Right lobe of liver (tissue), 6 donors: Measurements from ENCODE around the gene P4HA2. TPM values are rescaled to one million over a fixed set of nuclear protein-coding genes. Genes with fewer than 3 reads are reported as not detected.

Experiments
- ATAC-seq, 4 donors: fragments of 200-7000 bp; cut with Tn5 transposase; one replicate each; pipeline ENCODE4 v1.9.1; 2020; ENCODE audit warnings: mild to moderate bottlenecking in 4 of 4, moderate library complexity in 4 of 4
- DNase-seq, 3 donors: peaks; one replicate each; pipeline ENCODE4 v3.0.0-alpha.2; 2020
- H3K27ac ChIP-seq, 3 donors: fragments of 200-600 bp; one replicate each; pipeline ENCODE4 v1.8.0; 2022
- H3K27me3 ChIP-seq, 2 donors: fragments of 200-600 bp; one replicate each; pipeline ENCODE4 v1.8.0; 2022
- H3K36me3 ChIP-seq, 4 donors: fragments of 200-600 bp; sonication (generic) in 1 of 4; one replicate each; pipeline versions ENCODE4 v1.5.1 to v1.8.0; 2017 to 2022; ENCODE audit warnings: control low read depth in 1 of 4
- H3K4me1 ChIP-seq, 4 donors: fragments of 200-600 bp; sonication (generic) in 1 of 4; one replicate each; pipeline versions ENCODE4 v1.5.1 to v1.8.0; 2017 to 2022; ENCODE audit warnings: control low read depth in 1 of 4
- H3K4me3 ChIP-seq, 3 donors: fragments of 200-600 bp; one replicate each; pipeline ENCODE4 v1.8.0; 2022
- H3K9me3 ChIP-seq, 4 donors: fragments of 200-600 bp; sonication (generic) in 1 of 4; one replicate each; pipeline versions ENCODE4 v1.5.1 to v1.8.0; 2017 to 2022; ENCODE audit warnings: control low read depth in 1 of 4
- CTCF ChIP-seq, 4 donors: fragments of 200-600 bp in 3 of 4; fragments of 450-650 bp in 1 of 4; IDR thresholded peaks; one replicate each; pipeline versions ENCODE4 v1.5.1 to v1.8.0; 2016 to 2022; ENCODE audit warnings: antibody characterized with exemption in 4 of 4, mild to moderate bottlenecking in 2 of 4
- POLR2A ChIP-seq: fragments of 450-650 bp; IDR thresholded peaks from one replicate; pipeline ENCODE4 v1.6.1; 2017; ENCODE audit warnings: antibody characterized with exemption, mild to moderate bottlenecking
- WGBS: methylation state at CpG from one replicate; pipeline ENCODE4 v1.1.6; 2018; ENCODE audit warnings: low coverage, low lambda C conversion rate; ENCODE audit not compliant: insufficient coverage; ENCODE audit errors: missing lambda C conversion rate; 5-methylcytosine and 5-hydroxymethylcytosine counted together
- intact Hi-C, 2 donors: fragments of 100-400 bp; cut with DNase I; formaldehyde crosslinking; loops; one replicate each; pipeline versions ENCODE4 v1.11.2 to v1.14.1; 2022
- total RNA-seq, 6 experiments: library from RNA; depleted of rRNA in 2 of 6; stranded (reverse); fragments of >200 nt in 2 of 6; fragmentation: NEBNext Ultra II Directional in 3 of 6; extraction: Animal tissue kit (Norgen Biotek cat#: 25700) in 3 of 6; gene quantifications; one replicate each; pipeline versions ENCODE4 v1.1.0 to v1.2.4, GENCODE V29; 2016 to 2023
- donor health status: DM: no; HTN: yes; CAD: no.
- donor health status: DM: no; HTN: no; CAD: no.
- donor health status: DM: no; HTN: no; CAD: no.
- donor health status: DM: no; HTN: yes; CAD: no.
- donor health status: DM: no; HTN: yes; CAD: no.

P4HA2 gene
- total RNA-seq, 6 experiments from 2014 or later: 11.5 to 23.2 (median 16.5) TPM

- peaks cover 0 to 7% (median 0%) of the 10 kb centered on the region in 4 donors for H3K4me1 ChIP-seq
- DNase-seq: peak in 1 of 3 donors; percentile 31
- no peaks in the 10 kb centered on the region for H3K36me3 ChIP-seq
- no peak for ATAC-seq
- WGBS: 95% methylated on average over 7 of the region's 7 CpGs
- H3K4me3 ChIP-seq: no peak overlapping the region
- TF ChIP-seq POLR2A (no peak), CTCF (IDR thresholded peaks at IDR 0.05) (no peak)
- H3K27me3 ChIP-seq: no peaks in the 10 kb centered on the region
- intact Hi-C loops: no loop called here
- no peaks in the 10 kb centered on the region for H3K9me3 ChIP-seq
- no peak overlapping the region for H3K27ac ChIP-seq
Measured at GRCh38 chr5:132204371-132205135, 23.1 kb downstream of the P4HA2 start.

GRCh38 chr5:132203916-132204315, 23.7 kb downstream of the P4HA2 start:
- intact Hi-C loops: no loop called here
- Histone ChIP-seq H3K4me1 (peaks cover 0 to 7% (median 0%) of the 10 kb centered on the region in 4 donors), H3K36me3 (no peaks in the 10 kb centered on the region), H3K27me3 (no peaks in the 10 kb centered on the region), H3K4me3 (no peak overlapping the region), H3K27ac (no peak overlapping the region), H3K9me3 (no peaks in the 10 kb centered on the region)
- peak in 1 of 3 donors; percentile 31 for DNase-seq
- no peak for ATAC-seq
- TF ChIP-seq POLR2A (no peak), CTCF (IDR thresholded peaks at IDR 0.05) (no peak)
- whole genome bisulfite sequencing: no CpG with 5 or more reads among the region's 6 CpGs

- H3K36me3 ChIP-seq: peaks cover 0 to 3% (median 0%) of the 10 kb centered on the region in 4 donors
- H3K9me3 ChIP-seq: no peaks in the 10 kb centered on the region
- TF ChIP-seq CTCF (IDR thresholded peaks at IDR 0.05): no peak
- TF ChIP-seq POLR2A: no peak
- DNase-seq: no peak
- intact Hi-C loops: no loop called here
- 90% methylated on average over 2 of the region's 4 CpGs for WGBS
- ATAC-seq: no peak
- no peak overlapping the region for H3K4me3 ChIP-seq
- no peaks in the 10 kb centered on the region for H3K27me3 ChIP-seq
- H3K4me1 ChIP-seq: peaks cover 0 to 7% (median 0%) of the 10 kb centered on the region in 4 donors
- H3K27ac ChIP-seq: no peak overlapping the region
Measured at GRCh38 chr5:132203464-132203818, 24.2 kb downstream of the P4HA2 start.

- 88% methylated on average over 2 of the region's 2 CpGs for WGBS
- DNase-seq (no peak), ATAC-seq (peak in 1 of 4 donors; percentile 33)
Measured at GRCh38 chr5:132202711-132203463, 24.8 kb downstream of the P4HA2 start.

More at GRCh38 chr5:132202711-132203463, 24.8 kb downstream of the P4HA2 start:
- Histone ChIP-seq H3K27me3 (no peaks in the 10 kb centered on the region), H3K4me1 (peaks cover 0 to 7% (median 0%) of the 10 kb centered on the region in 4 donors), H3K27ac (no peak overlapping the region), H3K4me3 (no peak overlapping the region), H3K9me3 (no peaks in the 10 kb centered on the region), H3K36me3 (peaks cover 0 to 6% (median 0%) of the 10 kb centered on the region in 4 donors)
- intact Hi-C loops: no loop called here
- TF ChIP-seq CTCF (IDR thresholded peaks at IDR 0.05): no peak
